ENCODE results near the gene SIM2.

- TF ChIP-seq, protein P1, sequence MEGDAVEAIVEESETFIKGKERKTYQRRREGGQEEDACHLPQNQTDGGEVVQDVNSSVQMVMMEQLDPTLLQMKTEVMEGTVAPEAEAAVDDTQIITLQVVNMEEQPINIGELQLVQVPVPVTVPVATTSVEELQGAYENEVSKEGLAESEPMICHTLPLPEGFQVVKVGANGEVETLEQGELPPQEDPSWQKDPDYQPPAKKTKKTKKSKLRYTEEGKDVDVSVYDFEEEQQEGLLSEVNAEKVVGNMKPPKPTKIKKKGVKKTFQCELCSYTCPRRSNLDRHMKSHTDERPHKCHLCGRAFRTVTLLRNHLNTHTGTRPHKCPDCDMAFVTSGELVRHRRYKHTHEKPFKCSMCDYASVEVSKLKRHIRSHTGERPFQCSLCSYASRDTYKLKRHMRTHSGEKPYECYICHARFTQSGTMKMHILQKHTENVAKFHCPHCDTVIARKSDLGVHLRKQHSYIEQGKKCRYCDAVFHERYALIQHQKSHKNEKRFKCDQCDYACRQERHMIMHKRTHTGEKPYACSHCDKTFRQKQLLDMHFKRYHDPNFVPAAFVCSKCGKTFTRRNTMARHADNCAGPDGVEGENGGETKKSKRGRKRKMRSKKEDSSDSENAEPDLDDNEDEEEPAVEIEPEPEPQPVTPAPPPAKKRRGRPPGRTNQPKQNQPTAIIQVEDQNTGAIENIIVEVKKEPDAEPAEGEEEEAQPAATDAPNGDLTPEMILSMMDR (IDR thresholded peaks at IDR 0.05 in 4 of 5, conservative IDR thresholded peaks at IDR 0.05 in 1 of 5) = no peak
- no peak for TF ChIP-seq POLR2A (IDR thresholded peaks at IDR 0.05)
Observed at GRCh38 chr21:36785615-36786014, 86.7 kb downstream of the SIM2 start.
